Retinal pigment epithelial cell (primary cell): ENCODE results near the gene TRPT1.

ENCODE experiments used
- DNase-seq: peaks from one replicate; pipeline ENCODE4 v3.0.0-alpha.2; 2010; ENCODE audit warnings: low read depth
- H3K4me3 ChIP-seq: 2 replicates; pipeline ENCODE4 v1.5.1; 2011; ENCODE audit warnings: mild to moderate bottlenecking, low read length, control low read depth, moderate library complexity
- CTCF ChIP-seq: conservative IDR thresholded peaks from 2 replicates; pipeline ENCODE4 v1.5.1; 2011; ENCODE audit warnings: low read depth, low read length, control low read depth, inconsistent platforms

The TRPT1 gene, protein sequence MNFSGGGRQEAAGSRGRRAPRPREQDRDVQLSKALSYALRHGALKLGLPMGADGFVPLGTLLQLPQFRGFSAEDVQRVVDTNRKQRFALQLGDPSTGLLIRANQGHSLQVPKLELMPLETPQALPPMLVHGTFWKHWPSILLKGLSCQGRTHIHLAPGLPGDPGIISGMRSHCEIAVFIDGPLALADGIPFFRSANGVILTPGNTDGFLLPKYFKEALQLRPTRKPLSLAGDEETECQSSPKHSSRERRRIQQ

DNA sequence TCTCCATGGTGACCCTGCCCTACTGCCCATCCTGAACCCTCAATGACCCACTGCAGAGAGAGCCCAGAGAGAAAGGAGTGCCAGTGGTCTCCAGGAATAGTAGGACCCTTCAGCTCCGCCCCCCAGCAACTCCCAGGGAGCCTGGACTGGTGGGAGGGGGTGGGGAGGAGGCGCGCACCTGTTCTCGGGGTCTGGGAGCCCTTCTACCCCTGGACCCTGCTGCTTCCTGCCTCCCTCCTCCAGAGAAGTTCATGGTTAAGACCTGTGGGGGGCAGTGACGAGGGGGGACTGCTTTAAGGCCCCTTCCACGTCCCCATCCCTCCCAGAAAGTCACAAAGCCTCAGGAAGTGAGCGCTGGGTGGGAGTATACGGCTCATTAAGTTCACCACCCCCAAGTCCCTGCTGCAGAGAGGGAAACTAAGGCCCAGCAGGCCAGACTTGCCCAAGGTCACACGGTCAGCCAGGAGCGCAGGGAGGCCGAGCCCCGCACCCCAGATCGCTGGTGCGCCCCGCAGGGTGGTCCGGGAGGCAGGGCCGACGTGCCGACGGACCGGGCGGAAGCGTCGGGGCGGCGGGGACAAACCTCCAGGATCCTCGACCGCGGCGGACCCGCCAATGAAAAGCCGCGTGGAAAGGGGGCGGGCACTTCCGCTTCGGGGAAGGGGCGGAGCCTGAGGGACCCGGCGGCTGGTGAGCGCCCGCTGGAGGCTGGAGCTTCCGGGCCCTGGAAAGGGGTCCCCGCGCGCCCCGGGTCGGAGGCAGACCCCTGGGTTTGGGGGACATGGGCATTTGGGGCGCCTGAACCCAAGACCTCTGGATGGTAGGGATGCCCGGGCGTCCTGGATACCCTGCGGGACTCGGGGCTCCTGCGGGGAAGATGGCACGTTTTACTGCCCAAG lies at the start of gene TRPT1, which contains the start of gene NUDT22:
Gene TRPT1, minus strand, starts transcription at position 579 of the 899 bp plus-strand sequence. Its CDS starts 326 bp downstream, at position 253.
Gene NUDT22, plus strand, starts transcription at position 667 of the 899 bp plus-strand sequence. CDS start 379 bp downstream, outside the sequence.
- H3K4me3 ChIP-seq, result peak within 1 kb of the TSS; percentile 86
- peak; percentile 39 for TF ChIP-seq CTCF
- DNase-seq, result peak; percentile 33

- no peak overlapping the region for H3K4me3 ChIP-seq
- TF ChIP-seq CTCF, result no peak
- no peak for DNase-seq
Measured at GRCh38 chr11:64275031-64275800, 49.2 kb upstream of the TRPT1 start.

DNA sequence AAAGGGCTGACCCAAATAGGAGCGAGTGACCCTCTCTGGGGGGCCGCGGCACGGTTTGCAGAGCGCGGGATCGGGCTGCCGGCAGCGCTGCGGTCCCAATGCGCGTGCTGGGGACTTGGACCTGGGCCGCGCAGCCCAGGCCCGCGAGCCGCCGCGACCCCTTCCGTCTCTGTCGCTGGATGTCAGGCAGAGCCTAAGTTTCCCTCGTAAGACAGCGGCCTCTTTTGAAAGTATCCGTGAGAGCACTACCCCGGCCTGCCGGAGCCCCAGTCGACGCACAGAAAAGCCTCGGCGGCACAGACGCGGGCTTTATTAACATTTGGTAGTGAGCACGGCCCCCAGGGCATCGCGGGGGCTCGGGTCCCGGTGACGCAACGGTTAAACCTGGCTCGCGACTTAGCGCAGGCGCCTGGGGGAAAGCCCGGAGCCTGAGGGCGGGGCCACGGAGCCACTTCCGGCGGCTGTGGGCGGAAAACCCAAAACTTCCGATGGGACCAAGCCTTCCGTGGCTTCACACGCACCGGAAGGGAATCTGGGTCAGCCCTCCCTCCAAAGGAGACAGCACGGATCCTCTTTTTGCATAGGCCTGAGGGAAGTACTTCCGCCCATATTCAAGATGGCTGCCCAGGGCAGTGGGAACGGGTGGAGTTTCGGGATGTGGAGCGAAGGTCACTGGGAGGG lies 43.7 kb upstream of the TRPT1 start:
- peak overlapping the region; percentile 76 for H3K4me3 ChIP-seq
- TF ChIP-seq CTCF, result peak; percentile 4
- DNase-seq, result peak; percentile 99

DNA sequence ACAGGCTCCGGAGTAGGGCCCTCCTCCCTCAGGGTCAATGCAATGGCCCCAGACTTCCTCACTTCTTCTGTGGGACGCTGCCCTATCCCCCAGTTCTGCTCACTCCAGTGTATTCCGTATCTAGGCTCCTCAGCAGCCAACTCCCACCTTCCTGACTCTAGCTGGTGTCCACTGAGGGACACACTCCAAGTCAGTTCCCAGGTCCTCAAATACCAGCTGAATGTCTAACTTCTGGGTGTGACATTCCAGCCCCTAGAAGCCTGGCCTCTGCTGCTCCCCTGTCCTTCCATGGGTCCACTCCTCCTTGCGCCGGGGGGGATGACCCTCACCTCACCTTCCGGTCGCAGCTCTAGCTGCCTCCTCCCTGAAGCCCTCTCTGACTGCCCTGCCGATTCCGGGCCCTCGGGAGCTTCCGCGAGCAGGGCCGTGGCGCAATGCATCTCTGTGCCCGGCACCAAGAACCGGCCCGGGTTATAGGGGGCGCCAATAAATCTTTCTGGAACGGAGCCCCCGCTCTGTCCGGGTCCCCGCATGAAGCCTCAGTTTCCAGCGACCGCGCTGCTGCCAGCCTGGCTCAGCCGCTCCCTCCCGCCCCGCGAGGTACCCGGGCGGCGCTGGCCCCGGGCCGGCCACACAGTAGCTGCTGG lies 43.0 kb upstream of the TRPT1 start:
- H3K4me3 ChIP-seq, result peak overlapping the region; percentile 64
- no peak for TF ChIP-seq CTCF
- DNase-seq, result no peak

DNA sequence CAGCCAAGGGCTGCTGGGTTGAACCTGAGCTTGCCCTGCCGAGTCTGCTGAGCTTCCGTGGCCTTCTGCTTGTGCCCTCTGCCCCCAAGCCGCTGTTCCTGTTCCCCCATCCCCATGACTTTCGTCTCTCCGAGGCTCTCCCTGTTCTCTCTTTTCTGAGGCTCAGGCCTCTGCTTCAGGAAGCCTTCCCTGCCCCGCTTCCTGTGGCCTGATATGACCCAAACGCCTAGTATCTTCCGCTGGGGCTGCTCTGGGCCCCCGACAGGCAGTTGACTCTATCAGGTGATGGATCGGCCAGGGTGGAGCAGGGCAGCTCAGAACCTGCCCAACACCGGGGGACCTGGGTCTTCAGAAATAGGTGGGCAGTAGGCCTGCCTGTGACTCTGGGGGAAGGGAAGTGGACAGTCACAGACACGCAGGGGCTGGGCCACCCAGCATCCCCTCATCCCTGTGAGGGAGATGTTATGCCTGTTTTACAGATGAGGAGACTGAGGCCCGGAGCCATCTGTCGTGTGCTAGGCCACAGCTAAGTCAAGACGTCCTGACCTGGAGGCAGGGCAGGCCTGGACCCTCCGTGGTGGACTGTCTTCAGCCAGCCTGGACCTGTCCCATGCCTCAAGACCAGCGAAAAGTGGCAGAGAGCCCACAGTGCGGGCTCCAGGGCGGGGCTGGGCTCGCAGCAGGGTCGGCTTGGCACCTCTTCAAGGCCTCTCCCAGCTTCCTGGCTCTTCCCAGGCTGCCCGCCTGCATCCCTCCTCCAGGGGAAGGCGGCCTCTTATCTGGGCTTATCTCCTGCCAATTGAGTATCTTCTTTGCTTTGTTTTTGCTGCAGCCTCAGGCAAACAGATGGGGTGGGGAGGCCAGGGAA lies 42.3 kb upstream of the TRPT1 start:
- no peak for DNase-seq
- H3K4me3 ChIP-seq, result peak overlapping the region; percentile 64
- TF ChIP-seq CTCF, result no peak
